ENCODE data around the gene NR1I3. TPM values are rescaled to one million over a fixed set of nuclear protein-coding genes. Genes with fewer than 3 reads are reported as not detected.

Gene NR1I3
- total and polyA plus RNA-seq, 2 of the 13 experiments (the other 11 are each of a cell fraction or from before 2014, with no cell fraction given), result 0.62 to 0.95 TPM

GRCh38 chr1:161225534-161226319, 12.3 kb downstream of the NR1I3 start, which contains the start of gene TOMM40L (continued):
- TF ChIP-seq ZNF362 (CRISPR knock-in tag; IDR thresholded peaks at IDR 0.05; ENCODE audit: borderline replicate concordance), result peak; percentile 99
- peak; percentile 10; the same call in 1 of the 2 replicates for TF ChIP-seq GFI1 (CRISPR knock-in tag; IDR thresholded peaks at IDR 0.05; ENCODE audit: borderline replicate concordance)
- TF ChIP-seq ZNF768 (CRISPR knock-in tag; IDR thresholded peaks at IDR 0.05), result no peak
- TF ChIP-seq ZNF841 (CRISPR knock-in tag; IDR thresholded peaks at IDR 0.05; ENCODE audit: borderline replicate concordance), result no peak
- peak; percentile 100 for TF ChIP-seq YY1 (IDR thresholded peaks at IDR 0.05; ENCODE audit: insufficient read depth, insufficient replicate concordance, low read depth, low read length)
- no peak for TF ChIP-seq ZNF567 (CRISPR knock-in tag; IDR thresholded peaks at IDR 0.05; ENCODE audit: borderline replicate concordance)
- TF ChIP-seq TFE3 (CRISPR knock-in tag; IDR thresholded peaks at IDR 0.05), result peak; percentile 18; the same call in 1 of the 2 replicates
- TF ChIP-seq POLR2AphosphoS2 (IDR thresholded peaks at IDR 0.05; ENCODE audit: low read depth, low read length), result no peak
- peak; percentile 39; the same call in 1 of the 2 replicates for TF ChIP-seq ZNF788 (CRISPR knock-in tag; IDR thresholded peaks at IDR 0.05; ENCODE audit: borderline replicate concordance)
- peak; percentile 81; the same call in 1 of the 2 replicates for TF ChIP-seq ZNF574 (CRISPR knock-in tag; IDR thresholded peaks at IDR 0.05)
- no peak for TF ChIP-seq ZNF672 (CRISPR knock-in tag; IDR thresholded peaks at IDR 0.05)
- 0 out of 2 replicates have a peak, but pooled peaks have one; percentile 16 for TF ChIP-seq ZNF589 (CRISPR knock-in tag; conservative IDR thresholded peaks at IDR 0.05)
- TF ChIP-seq HIVEP1 (CRISPR knock-in tag; IDR thresholded peaks at IDR 0.05), result no peak
- no peak for TF ChIP-seq ZFYVE20 (CRISPR knock-in tag; IDR thresholded peaks at IDR 0.05; ENCODE audit: borderline replicate concordance, low read depth)
- TF ChIP-seq POLR2AphosphoS5 (IDR thresholded peaks at IDR 0.05; ENCODE audit: low read depth, low read length), result peak; percentile 75
- TF ChIP-seq ZBTB8A (CRISPR knock-in tag; IDR thresholded peaks at IDR 0.05; ENCODE audit: borderline replicate concordance, low read depth), result 0 out of 2 replicates have a peak, but pooled peaks have one; percentile 51
- no peak for TF ChIP-seq KDM5B (CRISPR knock-in tag; IDR thresholded peaks at IDR 0.05; ENCODE audit: borderline replicate concordance)
- TF ChIP-seq YEATS4 (CRISPR knock-in tag; IDR thresholded peaks at IDR 0.05; ENCODE audit: borderline replicate concordance), result 0 out of 2 replicates have a peak, but pooled peaks have one; percentile 53
- no peak for TF ChIP-seq ZBTB49 (CRISPR knock-in tag; IDR thresholded peaks at IDR 0.05; ENCODE audit: borderline replicate concordance)
